HG03097 (cell line): Measurements from ENCODE around the gene GPSM1.
"Not testable (repeated sequence)": the region's sequence is repeated elsewhere in the genome, so short reads cannot be mapped to it uniquely, and the experiment has no call there.

Experiments used
- ATAC-seq: cut with Tn5 transposase; IDR thresholded peaks from one replicate; pipeline ENCODE4 v1.9.1; 2021; ENCODE audit not compliant: unreplicated experiment, low FRiP score

GPSM1 gene

GRCh38 chr9:136404801-136405136 lies 77.4 kb downstream of the GPSM1 start:
- no peak for ATAC-seq

DNA sequence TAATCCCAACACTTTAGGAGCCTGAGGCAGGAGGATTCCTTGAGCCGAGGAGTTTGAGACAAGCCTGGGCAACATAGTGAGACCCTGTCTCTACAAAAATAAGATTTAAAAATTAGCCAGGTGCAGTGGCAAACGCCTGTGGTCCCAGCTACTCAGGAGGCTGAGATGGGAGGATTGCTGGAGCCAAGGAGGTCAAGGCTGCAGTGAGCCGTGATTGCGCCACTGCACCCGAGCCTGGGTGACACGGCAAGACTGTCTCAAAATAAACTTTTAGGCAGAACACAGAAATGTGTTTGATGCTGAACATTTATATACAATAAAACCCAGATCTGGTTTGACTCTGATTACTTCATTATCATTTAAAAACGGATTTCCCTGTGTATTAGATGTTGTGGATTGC lies 78.1 kb downstream of the GPSM1 start:
- no peak for ATAC-seq

- not testable (repeated sequence) for ATAC-seq
Observed at GRCh38 chr9:136405904-136406303, 78.6 kb downstream of the GPSM1 start.

DNA sequence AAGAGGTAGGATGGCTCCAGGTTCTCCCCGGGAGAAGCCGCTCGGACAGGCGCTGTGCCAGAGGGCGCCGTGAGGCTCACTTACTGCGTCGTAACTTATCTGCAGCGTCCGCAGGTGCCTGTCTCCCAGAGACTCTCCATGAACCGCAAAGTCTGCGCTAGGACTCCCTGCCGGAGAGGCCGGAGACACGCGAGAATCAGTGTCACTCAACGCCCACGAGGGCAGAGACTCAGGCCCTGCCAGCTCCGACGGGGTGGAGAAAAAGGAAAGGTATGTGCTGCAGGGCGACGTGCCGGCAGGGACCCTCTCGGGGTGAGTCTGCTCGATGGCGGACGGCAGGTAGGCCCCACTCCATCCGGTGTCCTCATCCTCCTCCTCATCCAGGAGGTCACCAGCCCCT lies 79.7 kb downstream of the GPSM1 start:
- ATAC-seq = not testable (repeated sequence)

- ATAC-seq = no peak
Observed at GRCh38 chr9:136407911-136408310, 80.6 kb downstream of the GPSM1 start.
